H9 (cell line): ENCODE data around the gene LPP. TPM values are rescaled to one million over a fixed set of nuclear protein-coding genes. Genes with fewer than 3 reads are reported as not detected.
A peak's percentile ranks its signal among the peaks of the same experiment; 100 is the strongest.

ENCODE experiments used
- DNase-seq: peaks from one replicate; pipeline ENCODE4 v3.0.0-alpha.2; 2017
- H2AFZ ChIP-seq: one replicate; pipeline ENCODE4 v1.6.1; 2013; ENCODE audit warnings: mild to moderate bottlenecking, low read length, control low read depth, moderate library complexity
- H2AK5ac ChIP-seq: 2 replicates; pipeline ENCODE4 v1.6.1; 2013; ENCODE audit warnings: low read length, control low read depth, mixed read lengths; ENCODE audit not compliant: insufficient read length
- H2BK120ac ChIP-seq: one replicate; pipeline ENCODE4 v1.6.1; 2013; ENCODE audit warnings: low read depth, mild to moderate bottlenecking, low read length, control low read depth, inconsistent platforms; ENCODE audit not compliant: poor library complexity, severe bottlenecking
- H2BK12ac ChIP-seq: 2 replicates; pipeline ENCODE4 v1.6.1; 2013; ENCODE audit warnings: low read length, control low read depth, mixed read lengths, low read depth; ENCODE audit not compliant: insufficient read length
- H2BK15ac ChIP-seq: 2 replicates; pipeline ENCODE4 v1.6.1; 2013; ENCODE audit warnings: low read depth, low read length, control low read depth
- H2BK20ac ChIP-seq: one replicate; pipeline ENCODE4 v1.6.1; 2013; ENCODE audit warnings: low read depth, mild to moderate bottlenecking, low read length, control low read depth, inconsistent platforms; ENCODE audit not compliant: poor library complexity, severe bottlenecking
- H2BK5ac ChIP-seq: 2 replicates; pipeline ENCODE4 v1.6.1; 2013; ENCODE audit warnings: low read length, control low read depth, mixed read lengths; ENCODE audit not compliant: insufficient read length
- H3K14ac ChIP-seq: 2 replicates; pipeline ENCODE4 v1.6.1; 2013; ENCODE audit warnings: low read length, control low read depth; ENCODE audit not compliant: insufficient read depth
- H3K18ac ChIP-seq: 2 replicates; pipeline ENCODE4 v1.6.1; 2013; ENCODE audit warnings: low read depth, mild to moderate bottlenecking, mixed read lengths, low read length, control low read depth; ENCODE audit not compliant: insufficient read length
- H3K23ac ChIP-seq: 2 replicates; pipeline ENCODE4 v1.6.1; 2013; ENCODE audit warnings: low read length, control low read depth, mixed read lengths, low read depth; ENCODE audit not compliant: insufficient read length
- H3K23me2 ChIP-seq: 2 replicates; pipeline ENCODE4 v1.6.1; 2013; ENCODE audit warnings: low read depth, mild to moderate bottlenecking, mixed read lengths, low read length, control low read depth; ENCODE audit not compliant: insufficient read length, poor library complexity, severe bottlenecking
- H3K27ac ChIP-seq: 2 replicates; pipeline ENCODE4 v1.5.1; 2013; ENCODE audit warnings: low read length, control low read depth, mixed read lengths, low read depth; ENCODE audit not compliant: insufficient read length
- H3K27me3 ChIP-seq: 2 replicates; pipeline ENCODE4 v1.6.1; 2013; ENCODE audit warnings: low read length, control low read depth, inconsistent platforms; ENCODE audit not compliant: insufficient read depth
- H3K4ac ChIP-seq: 2 replicates; pipeline ENCODE4 v1.6.1; 2013; ENCODE audit warnings: low read depth, mild to moderate bottlenecking, control low read depth, inconsistent platforms, low read length, moderate library complexity
- H3K4me1 ChIP-seq: 2 replicates; pipeline ENCODE4 v1.6.1; 2013; ENCODE audit warnings: low read length, control low read depth, inconsistent platforms; ENCODE audit not compliant: insufficient read depth
- H3K4me2 ChIP-seq: 2 replicates; pipeline ENCODE4 v1.6.1; 2013; ENCODE audit warnings: low read length, control low read depth, mixed read lengths; ENCODE audit not compliant: insufficient read length, insufficient read depth
- H3K56ac ChIP-seq: 2 replicates; pipeline ENCODE4 v1.6.1; 2013; ENCODE audit warnings: low read depth, mild to moderate bottlenecking, mixed read lengths, low read length, control low read depth; ENCODE audit not compliant: insufficient read length
- H3K79me1 ChIP-seq: 2 replicates; pipeline ENCODE4 v1.6.1; 2013; ENCODE audit warnings: low read depth, mild to moderate bottlenecking, moderate library complexity, low read length, control low read depth, inconsistent platforms; ENCODE audit not compliant: insufficient read depth, poor library complexity, severe bottlenecking
- H3K79me2 ChIP-seq: 2 replicates; pipeline ENCODE4 v1.6.1; 2013; ENCODE audit warnings: low read length, control low read depth, inconsistent platforms; ENCODE audit not compliant: insufficient read depth
- H3K9ac ChIP-seq: 2 replicates; pipeline ENCODE4 v1.6.1; 2013; ENCODE audit warnings: low read length, control low read depth, mixed read lengths; ENCODE audit not compliant: insufficient read length; ENCODE audit errors: extremely low read depth
- H3K9me3 ChIP-seq: one replicate; pipeline ENCODE4 v1.6.1; 2013; ENCODE audit warnings: low read depth, low read length, inconsistent platforms; ENCODE audit not compliant: control insufficient read depth
- H3T11ph ChIP-seq: one replicate; pipeline ENCODE4 v1.6.1; 2013; ENCODE audit warnings: mild to moderate bottlenecking, low read length, control low read depth, inconsistent platforms
- H4K20me1 ChIP-seq: one replicate; pipeline ENCODE4 v1.6.1; 2013; ENCODE audit not compliant: control insufficient read depth, insufficient read length, insufficient read depth
- H4K5ac ChIP-seq: 2 replicates; pipeline ENCODE4 v1.6.1; 2013; ENCODE audit warnings: low read depth, mild to moderate bottlenecking, mixed read lengths, low read length, control low read depth; ENCODE audit not compliant: insufficient read length
- H4K8ac ChIP-seq: replicated peaks from 2 replicates; pipeline ENCODE4 v1.6.1; 2013; ENCODE audit warnings: low read length, control low read depth, mixed read lengths, low read depth; ENCODE audit not compliant: insufficient read length
- H4K91ac ChIP-seq: 2 replicates; pipeline ENCODE4 v1.6.1; 2013; ENCODE audit warnings: low read depth, mild to moderate bottlenecking, moderate library complexity, mixed read lengths, low read length, control low read depth; ENCODE audit not compliant: insufficient read length
- H3K27ac Mint-ChIP-seq, 3 experiments: 2 replicates in 2 of 3; 3 replicates in 1 of 3; pipeline ENCODE4 v1.8.0; 2020 to 2021; ENCODE audit warnings: mixed read lengths in 3 of 3, mild to moderate bottlenecking in 1 of 3, moderate library complexity in 1 of 3
- H3K27me3 Mint-ChIP-seq: 2 replicates; pipeline ENCODE4 v1.8.0; 2021; ENCODE audit warnings: low read depth, mild to moderate bottlenecking, moderate library complexity, mixed read lengths
- H3K36me3 Mint-ChIP-seq, 3 experiments: 2 replicates in 2 of 3; 3 replicates in 1 of 3; pipeline ENCODE4 v1.8.0; 2020 to 2021; ENCODE audit warnings: low read depth in 3 of 3, mixed read lengths in 3 of 3; ENCODE audit not compliant: insufficient read depth in 1 of 3
- H3K4me1 Mint-ChIP-seq, 2 experiments: 2 replicates each; pipeline ENCODE4 v1.8.0; 2020; ENCODE audit warnings: mixed read lengths in 2 of 2
- H3K4me3 Mint-ChIP-seq, 2 experiments: 2 replicates in 1 of 2; 3 replicates in 1 of 2; pipeline ENCODE4 v1.8.0; 2020 to 2021; ENCODE audit warnings: mild to moderate bottlenecking in 2 of 2, mixed read lengths in 2 of 2, moderate library complexity in 1 of 2
- H3K9me3 Mint-ChIP-seq, 2 experiments: 2 replicates in 1 of 2; 3 replicates in 1 of 2; pipeline ENCODE4 v1.8.0; 2020; ENCODE audit warnings: mild to moderate bottlenecking in 2 of 2, mixed read lengths in 2 of 2, moderate library complexity in 1 of 2
- WGBS: extraction: QIAGEN DNeasy Blood & Tissue Kit; methylation state at CpG from one replicate; pipeline ENCODE4 v1.1.7; 2013; ENCODE audit warnings: missing lambda C conversion rate, low lambda C conversion rate, mixed read lengths; ENCODE audit not compliant: insufficient read length; ENCODE audit errors: extremely low coverage; 5-methylcytosine and 5-hydroxymethylcytosine counted together
- total RNA-seq: library from RNA; stranded (reverse); gene quantifications from 2 replicates; pipeline ENCODE4 v1.2.1, GENCODE V29; 2021
- TF ChIP-seq, protein P1 (sequence below): fragments of 200-600 bp; sonication (generic); conservative IDR thresholded peaks from 3 replicates; pipeline ENCODE4 v1.8.0; 2021; ENCODE audit warnings: antibody characterized with exemption, mild to moderate bottlenecking

Gene LPP
- total RNA-seq, 1 experiment from 2014 or later = 64.6 TPM

DNA sequence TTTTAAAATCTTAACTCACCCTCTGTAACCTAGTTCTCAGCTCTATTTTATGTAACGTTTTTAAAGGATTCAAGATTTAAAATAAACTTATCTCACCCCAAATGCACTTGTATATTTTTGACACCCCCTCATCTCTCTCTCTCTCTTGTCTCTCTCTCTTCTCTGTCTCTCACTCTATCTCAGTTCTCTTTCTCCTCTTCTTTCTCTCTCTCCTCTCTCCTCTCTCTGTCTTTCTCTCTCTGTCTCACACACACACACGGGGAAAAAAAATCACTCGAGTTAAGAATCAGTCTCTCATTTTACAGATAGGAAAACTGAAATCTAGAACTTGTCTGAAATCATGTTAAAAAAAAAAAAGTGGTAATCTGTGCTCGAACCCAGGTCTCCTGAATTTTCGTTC lies 108.5 kb downstream of the LPP start:
- peaks cover 5 to 7% of the 10 kb centered on the region in 2 experiments; a peak in 3 of 4 replicates for H3K4me1 Mint-ChIP-seq
- Histone ChIP-seq H3K9ac (no peak overlapping the region), H4K8ac (no peak overlapping the region), H3K23ac (no peak overlapping the region), H3K79me2 (0 out of 2 replicates have a peak, but pooled peaks cover 3% of the 10 kb centered on the region), H3K9me3 (no peaks in the 10 kb centered on the region), H2BK20ac (no peak overlapping the region), H2BK5ac (no peak overlapping the region), H2AFZ (no peak overlapping the region), H3K4ac (no peak overlapping the region), H3K4me1 (peaks cover 11% of the 10 kb centered on the region), H2BK12ac (no peak overlapping the region), H2AK5ac (no peak overlapping the region), H3K23me2 (no peaks in the 10 kb centered on the region), H2BK15ac (no peak overlapping the region), H4K5ac (no peak overlapping the region), H3K56ac (no peak overlapping the region), H3K27me3 (no peaks in the 10 kb centered on the region), H3K4me2 (no peak overlapping the region), H2BK120ac (no peak overlapping the region), H4K91ac (no peak overlapping the region), H3K18ac (no peak overlapping the region), H3K14ac (no peak overlapping the region), H3K79me1 (no peaks in the 10 kb centered on the region), H3T11ph (no peak overlapping the region), H3K27ac (no peak overlapping the region), H4K20me1 (no peaks in the 10 kb centered on the region)
- no CpG with 5 or more reads among the region's 5 CpGs for WGBS
- DNase-seq = no peak
- H3K27me3 Mint-ChIP-seq = no peaks in the 10 kb centered on the region
- TF ChIP-seq, protein P1, sequence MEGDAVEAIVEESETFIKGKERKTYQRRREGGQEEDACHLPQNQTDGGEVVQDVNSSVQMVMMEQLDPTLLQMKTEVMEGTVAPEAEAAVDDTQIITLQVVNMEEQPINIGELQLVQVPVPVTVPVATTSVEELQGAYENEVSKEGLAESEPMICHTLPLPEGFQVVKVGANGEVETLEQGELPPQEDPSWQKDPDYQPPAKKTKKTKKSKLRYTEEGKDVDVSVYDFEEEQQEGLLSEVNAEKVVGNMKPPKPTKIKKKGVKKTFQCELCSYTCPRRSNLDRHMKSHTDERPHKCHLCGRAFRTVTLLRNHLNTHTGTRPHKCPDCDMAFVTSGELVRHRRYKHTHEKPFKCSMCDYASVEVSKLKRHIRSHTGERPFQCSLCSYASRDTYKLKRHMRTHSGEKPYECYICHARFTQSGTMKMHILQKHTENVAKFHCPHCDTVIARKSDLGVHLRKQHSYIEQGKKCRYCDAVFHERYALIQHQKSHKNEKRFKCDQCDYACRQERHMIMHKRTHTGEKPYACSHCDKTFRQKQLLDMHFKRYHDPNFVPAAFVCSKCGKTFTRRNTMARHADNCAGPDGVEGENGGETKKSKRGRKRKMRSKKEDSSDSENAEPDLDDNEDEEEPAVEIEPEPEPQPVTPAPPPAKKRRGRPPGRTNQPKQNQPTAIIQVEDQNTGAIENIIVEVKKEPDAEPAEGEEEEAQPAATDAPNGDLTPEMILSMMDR = no peak
- no peak overlapping the region for H3K4me3 Mint-ChIP-seq
- no peaks in the 10 kb centered on the region for H3K9me3 Mint-ChIP-seq
- peak overlapping the region in 1 of 3 experiments; percentile 5; a peak in 2 of 7 replicates for H3K27ac Mint-ChIP-seq
- no peaks in the 10 kb centered on the region for H3K36me3 Mint-ChIP-seq
